Muscle layer of colon (tissue), 2 donors: ENCODE measurements around the gene MPHOSPH10.
"Not testable (repeated sequence)": the region's sequence is repeated elsewhere in the genome, so short reads cannot be mapped to it uniquely, and the experiment has no call there.

Experiments used
- H3K27ac ChIP-seq: one replicate; pipeline ENCODE4 v1.7.0; 2013; ENCODE audit warnings: low read depth, mild to moderate bottlenecking, low read length, moderate library complexity
- H3K27me3 ChIP-seq, 2 donors: one replicate each; pipeline ENCODE4 v1.7.0; 2013; ENCODE audit warnings: low read length in 2 of 2, mild to moderate bottlenecking in 2 of 2; ENCODE audit not compliant: insufficient read depth in 2 of 2, control insufficient read depth in 1 of 2
- H3K36me3 ChIP-seq: one replicate; pipeline ENCODE4 v1.7.0; 2013; ENCODE audit warnings: mild to moderate bottlenecking, low read length; ENCODE audit not compliant: insufficient read depth
- H3K4me1 ChIP-seq: one replicate; pipeline ENCODE4 v1.7.0; 2013; ENCODE audit warnings: mild to moderate bottlenecking, low read length; ENCODE audit not compliant: insufficient read depth
- H3K4me3 ChIP-seq, 2 donors: one replicate each; pipeline ENCODE4 v1.7.0; 2013; ENCODE audit warnings: low read length in 2 of 2, low read depth in 1 of 2, mild to moderate bottlenecking in 1 of 2, moderate library complexity in 1 of 2
- H3K9ac ChIP-seq: one replicate; pipeline ENCODE4 v1.7.0; 2013; ENCODE audit warnings: low read length
- H3K9me3 ChIP-seq: one replicate; pipeline ENCODE4 v1.7.0; 2013; ENCODE audit warnings: mild to moderate bottlenecking, low read length
- donor health status: abdominal sarcoma.
- donor health status: Adenocarcinoma of cecum.

The MPHOSPH10 gene

GRCh38 chr2:71126957-71127356 lies 3.5 kb upstream of the MPHOSPH10 start:
- no peaks in the 10 kb centered on the region for H3K9me3 ChIP-seq
- no peaks in the 10 kb centered on the region for H3K27me3 ChIP-seq
- H3K4me3 ChIP-seq, result no peak overlapping the region
- peaks cover 23% of the 10 kb centered on the region for H3K4me1 ChIP-seq
- no peak overlapping the region for H3K9ac ChIP-seq
- H3K36me3 ChIP-seq, result no peaks in the 10 kb centered on the region
- no peak overlapping the region for H3K27ac ChIP-seq

- Histone ChIP-seq H3K27me3 (no peaks in the 10 kb centered on the region), H3K4me3 (peak overlapping the region; percentile 89 to 97), H3K9me3 (no peaks in the 10 kb centered on the region), H3K36me3 (peaks cover 5% of the 10 kb centered on the region), H3K4me1 (peaks cover 26% of the 10 kb centered on the region), H3K27ac (peak overlapping the region; percentile 92), H3K9ac (peak overlapping the region; percentile 92)
Observed at GRCh38 chr2:71129114-71129901, 1.1 kb upstream of the MPHOSPH10 start.

- Histone ChIP-seq H3K4me1 (peaks cover 26% of the 10 kb centered on the region), H3K36me3 (peaks cover 11% of the 10 kb centered on the region), H3K9ac (peak overlapping the region; percentile 92), H3K27ac (peak overlapping the region; percentile 92), H3K9me3 (no peaks in the 10 kb centered on the region), H3K27me3 (no peaks in the 10 kb centered on the region), H3K4me3 (peak overlapping the region; percentile 89 to 97)
Observed at GRCh38 chr2:71129902-71130151, 607 bp upstream of the MPHOSPH10 start.

- peaks cover 26% of the 10 kb centered on the region for H3K4me1 ChIP-seq
- H3K36me3 ChIP-seq, result peaks cover 15% of the 10 kb centered on the region
- peak overlapping the region; percentile 92 for H3K27ac ChIP-seq
- no peaks in the 10 kb centered on the region for H3K27me3 ChIP-seq
- peak overlapping the region; percentile 92 for H3K9ac ChIP-seq
- H3K4me3 ChIP-seq, result peak overlapping the region; percentile 89 to 97
- no peaks in the 10 kb centered on the region for H3K9me3 ChIP-seq
Observed at GRCh38 chr2:71130905-71131244, 441 bp downstream of the MPHOSPH10 start.

GRCh38 chr2:71131387-71132166 lies 1.1 kb downstream of the MPHOSPH10 start:
- peak overlapping the region; percentile 92 for H3K27ac ChIP-seq
- peaks cover 22% of the 10 kb centered on the region for H3K36me3 ChIP-seq
- H3K4me3 ChIP-seq, result peak overlapping the region; percentile 89 to 97
- not testable (repeated sequence) for H3K27me3 ChIP-seq, H3K9me3 ChIP-seq
- H3K9ac ChIP-seq, result peak overlapping the region; percentile 92
- peaks cover 26% of the 10 kb centered on the region for H3K4me1 ChIP-seq

GRCh38 chr2:71133603-71134002 lies 3.2 kb downstream of the MPHOSPH10 start:
- no peak overlapping the region for H3K27ac ChIP-seq
- H3K9ac ChIP-seq, result no peak overlapping the region
- peaks cover 18% of the 10 kb centered on the region for H3K4me1 ChIP-seq
- H3K27me3 ChIP-seq, result no peaks in the 10 kb centered on the region
- no peak overlapping the region for H3K4me3 ChIP-seq
- no peaks in the 10 kb centered on the region for H3K9me3 ChIP-seq
- peaks cover 41% of the 10 kb centered on the region for H3K36me3 ChIP-seq

GRCh38 chr2:71136174-71136573 lies 5.7 kb downstream of the MPHOSPH10 start:
- no peak overlapping the region for H3K9ac ChIP-seq
- peaks cover 11% of the 10 kb centered on the region for H3K4me1 ChIP-seq
- peaks cover 64% of the 10 kb centered on the region for H3K36me3 ChIP-seq
- H3K27ac ChIP-seq, result no peak overlapping the region
- H3K4me3 ChIP-seq, result no peak overlapping the region
- H3K9me3 ChIP-seq, result no peaks in the 10 kb centered on the region
- no peaks in the 10 kb centered on the region for H3K27me3 ChIP-seq

- no peak overlapping the region for H3K9ac ChIP-seq
- H3K27ac ChIP-seq, result no peak overlapping the region
- H3K36me3 ChIP-seq, result peaks cover 88% of the 10 kb centered on the region
- no peaks in the 10 kb centered on the region for H3K4me1 ChIP-seq
- no peaks in the 10 kb centered on the region for H3K9me3 ChIP-seq
- H3K27me3 ChIP-seq, result no peaks in the 10 kb centered on the region
- H3K4me3 ChIP-seq, result no peak overlapping the region
Observed at GRCh38 chr2:71143782-71144181, 13.3 kb downstream of the MPHOSPH10 start.

GRCh38 chr2:71148506-71149063 lies 18.2 kb downstream of the MPHOSPH10 start:
- Histone ChIP-seq H3K9ac (no peak overlapping the region), H3K36me3 (peaks cover 66% of the 10 kb centered on the region)

GRCh38 chr2:71150082-71150816 lies 19.8 kb downstream of the MPHOSPH10 start:
- Histone ChIP-seq H3K36me3 (peaks cover 49% of the 10 kb centered on the region), H3K4me1 (no peaks in the 10 kb centered on the region), H3K27me3 (no peaks in the 10 kb centered on the region)

More at GRCh38 chr2:71148506-71149063, 18.2 kb downstream of the MPHOSPH10 start:
- no peaks in the 10 kb centered on the region for H3K27me3 ChIP-seq
- no peaks in the 10 kb centered on the region for H3K4me1 ChIP-seq
- no peak overlapping the region for H3K4me3 ChIP-seq
- no peaks in the 10 kb centered on the region for H3K9me3 ChIP-seq
- H3K27ac ChIP-seq, result no peak overlapping the region

GRCh38 chr2:71151620-71152019 lies 21.2 kb downstream of the MPHOSPH10 start:
- Histone ChIP-seq H3K36me3 (peaks cover 38% of the 10 kb centered on the region), H3K9ac (no peak overlapping the region), H3K4me1 (peaks cover 3% of the 10 kb centered on the region), H3K27ac (no peak overlapping the region), H3K9me3 (no peaks in the 10 kb centered on the region), H3K27me3 (no peaks in the 10 kb centered on the region), H3K4me3 (no peak overlapping the region)

More at GRCh38 chr2:71150082-71150816, 19.8 kb downstream of the MPHOSPH10 start:
- H3K9me3 ChIP-seq, result no peaks in the 10 kb centered on the region
- no peak overlapping the region for H3K27ac ChIP-seq
- no peak overlapping the region for H3K4me3 ChIP-seq
- H3K9ac ChIP-seq, result no peak overlapping the region
